Suprapubic skin (tissue), 4 donors: ENCODE data around the gene GLS2. TPM values are rescaled to one million over a fixed set of nuclear protein-coding genes. Genes with fewer than 3 reads are reported as not detected.

Source experiments
- DNase-seq, 2 donors: peaks; one replicate each; pipeline ENCODE4 v3.0.0-alpha.2; 2019; ENCODE audit warnings: low spot score in 2 of 2
- H3K27ac ChIP-seq: fragments of 200-600 bp; sonication (generic); one replicate; pipeline ENCODE4 v1.5.1; 2019
- H3K27me3 ChIP-seq: fragments of 200-600 bp; sonication (generic); one replicate; pipeline ENCODE4 v1.5.1; 2019
- H3K36me3 ChIP-seq: fragments of 200-600 bp; sonication (generic); one replicate; pipeline ENCODE4 v1.5.1; 2019
- H3K4me1 ChIP-seq: fragments of 200-600 bp; sonication (generic); one replicate; pipeline ENCODE4 v1.5.1; 2019
- H3K4me3 ChIP-seq: fragments of 200-600 bp; sonication (generic); one replicate; pipeline ENCODE4 v1.5.1; 2019; ENCODE audit warnings: mild to moderate bottlenecking
- H3K9me3 ChIP-seq: fragments of 200-600 bp; sonication (generic); one replicate; pipeline ENCODE4 v1.5.1; 2019
- EP300 ChIP-seq: sonication (generic); formaldehyde crosslinking; IDR thresholded peaks from one replicate; pipeline ENCODE4 v1.6.1; 2017; ENCODE audit warnings: antibody characterized with exemption
- POLR2A ChIP-seq, 2 donors: fragments of 450-650 bp; IDR thresholded peaks; one replicate each; pipeline ENCODE4 v1.6.1; 2017; ENCODE audit warnings: antibody characterized with exemption in 2 of 2, mild to moderate bottlenecking in 2 of 2, moderate library complexity in 2 of 2
- POLR2AphosphoS5 ChIP-seq, 3 donors: sonication (generic); formaldehyde crosslinking; IDR thresholded peaks; one replicate each; pipeline ENCODE4 v1.6.1; 2017; ENCODE audit warnings: antibody characterized with exemption in 3 of 3
- WGBS: methylation state at CpG from one replicate; pipeline ENCODE4 v1.1.5; 2018; 5-methylcytosine and 5-hydroxymethylcytosine counted together
- total RNA-seq, 4 donors: library from RNA; depleted of rRNA; stranded (reverse); fragments of >200 nt; gene quantifications; one replicate each; pipeline ENCODE4 v1.1.0, GENCODE V29; 2016
- TF ChIP-seq, protein P1 (sequence below), 2 donors: fragments of 200-600 bp in 1 of 2; fragments of 450-650 bp in 1 of 2; sonication (generic) in 1 of 2; IDR thresholded peaks; one replicate each; pipeline ENCODE4 v1.5.1; 2016 to 2019; ENCODE audit warnings: antibody characterized with exemption in 2 of 2, mild to moderate bottlenecking in 1 of 2, moderate library complexity in 1 of 2

Gene GLS2
- total RNA-seq, 4 donors from 2014 or later, result 7.9 to 23.9 (median 10.5) TPM

DNA sequence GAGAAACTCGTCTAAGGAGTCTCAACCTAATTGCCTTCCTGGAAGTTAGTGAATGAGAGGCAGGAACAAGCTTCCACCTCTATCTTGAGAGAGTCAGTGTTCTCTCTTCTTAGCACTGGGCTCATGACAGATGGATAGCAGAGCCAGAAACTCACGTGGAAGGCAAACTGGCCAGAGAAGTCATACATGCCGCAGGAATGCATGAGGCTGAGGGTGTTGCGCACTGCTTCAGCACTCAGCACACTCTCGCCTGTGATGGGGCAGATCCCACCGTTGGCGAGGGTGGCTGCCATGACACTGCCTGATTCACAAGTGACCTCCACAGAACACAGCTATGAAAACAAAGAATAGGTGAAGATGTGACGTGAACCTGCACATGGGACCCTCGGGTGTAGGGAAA is 13.6 kb downstream of the GLS2 start:
- no peak overlapping the region for H3K27ac ChIP-seq
- no peaks in the 10 kb centered on the region for H3K27me3 ChIP-seq
- H3K4me1 ChIP-seq, result peaks cover 8% of the 10 kb centered on the region
- H3K36me3 ChIP-seq, result peaks cover 6% of the 10 kb centered on the region
- no peaks in the 10 kb centered on the region for H3K9me3 ChIP-seq
- TF ChIP-seq EP300 (no peak), POLR2A (IDR thresholded peaks at IDR 0.05) (no peak), POLR2AphosphoS5 (IDR thresholded peaks at IDR 0.05) (no peak)
- TF ChIP-seq, protein P1, sequence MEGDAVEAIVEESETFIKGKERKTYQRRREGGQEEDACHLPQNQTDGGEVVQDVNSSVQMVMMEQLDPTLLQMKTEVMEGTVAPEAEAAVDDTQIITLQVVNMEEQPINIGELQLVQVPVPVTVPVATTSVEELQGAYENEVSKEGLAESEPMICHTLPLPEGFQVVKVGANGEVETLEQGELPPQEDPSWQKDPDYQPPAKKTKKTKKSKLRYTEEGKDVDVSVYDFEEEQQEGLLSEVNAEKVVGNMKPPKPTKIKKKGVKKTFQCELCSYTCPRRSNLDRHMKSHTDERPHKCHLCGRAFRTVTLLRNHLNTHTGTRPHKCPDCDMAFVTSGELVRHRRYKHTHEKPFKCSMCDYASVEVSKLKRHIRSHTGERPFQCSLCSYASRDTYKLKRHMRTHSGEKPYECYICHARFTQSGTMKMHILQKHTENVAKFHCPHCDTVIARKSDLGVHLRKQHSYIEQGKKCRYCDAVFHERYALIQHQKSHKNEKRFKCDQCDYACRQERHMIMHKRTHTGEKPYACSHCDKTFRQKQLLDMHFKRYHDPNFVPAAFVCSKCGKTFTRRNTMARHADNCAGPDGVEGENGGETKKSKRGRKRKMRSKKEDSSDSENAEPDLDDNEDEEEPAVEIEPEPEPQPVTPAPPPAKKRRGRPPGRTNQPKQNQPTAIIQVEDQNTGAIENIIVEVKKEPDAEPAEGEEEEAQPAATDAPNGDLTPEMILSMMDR (IDR thresholded peaks at IDR 0.05), result no peak
- 94% methylated on average over 9 of the region's 9 CpGs for WGBS
- no peak overlapping the region for H3K4me3 ChIP-seq
- DNase-seq, result no peak

GRCh38 chr12:56469007-56469930 is 18.7 kb downstream of the GLS2 start:
- DNase-seq, result peak in 1 of 2 donors; percentile 67

GRCh38 chr12:56468216-56469006 is 19.6 kb downstream of the GLS2 start, which contains the start of gene SPRYD4:
Gene SPRYD4, plus strand, starts transcription at chr12:56468578. Its CDS starts 14 bp downstream, at chr12:56468592.
- H3K36me3 ChIP-seq, result peaks cover 6% of the 10 kb centered on the region
- H3K4me1 ChIP-seq, result peaks cover 26% of the 10 kb centered on the region
- DNase-seq, result peak; percentile 95 to 98
- under 1% methylated on average over 30 of the region's 43 CpGs for WGBS
- peak within 1 kb of the TSS; percentile 74 for H3K4me3 ChIP-seq
- TF ChIP-seq EP300 (no peak), POLR2A (IDR thresholded peaks at IDR 0.05) (peak; percentile 53 to 81), POLR2AphosphoS5 (IDR thresholded peaks at IDR 0.05) (peak; percentile 80 to 95 (median 94))
- TF ChIP-seq, protein P1 (IDR thresholded peaks at IDR 0.05), result peak in 1 of 2 donors; percentile 8
- peak within 1 kb of the TSS; percentile 88 for H3K27ac ChIP-seq
- H3K27me3 ChIP-seq, result no peaks in the 10 kb centered on the region
- H3K9me3 ChIP-seq, result no peaks in the 10 kb centered on the region

More at GRCh38 chr12:56469007-56469930, 18.7 kb downstream of the GLS2 start:
- Histone ChIP-seq H3K4me3 (peak overlapping the region; percentile 74), H3K27me3 (no peaks in the 10 kb centered on the region), H3K4me1 (peaks cover 21% of the 10 kb centered on the region), H3K9me3 (no peaks in the 10 kb centered on the region), H3K36me3 (peaks cover 6% of the 10 kb centered on the region), H3K27ac (peak overlapping the region; percentile 88)
- 40% methylated on average over 19 of the region's 19 CpGs for WGBS
- TF ChIP-seq POLR2AphosphoS5 (IDR thresholded peaks at IDR 0.05), result no peak
- TF ChIP-seq, protein P1 (IDR thresholded peaks at IDR 0.05), result no peak
- TF ChIP-seq POLR2A (IDR thresholded peaks at IDR 0.05), result no peak
- no peak for TF ChIP-seq EP300

GRCh38 chr12:56462565-56462964 is 25.4 kb downstream of the GLS2 start:
- Histone ChIP-seq H3K27ac (no peak overlapping the region), H3K27me3 (no peaks in the 10 kb centered on the region), H3K36me3 (no peaks in the 10 kb centered on the region), H3K4me3 (no peak overlapping the region), H3K9me3 (no peaks in the 10 kb centered on the region), H3K4me1 (peaks cover 6% of the 10 kb centered on the region)
- TF ChIP-seq POLR2A (IDR thresholded peaks at IDR 0.05) (no peak), POLR2AphosphoS5 (IDR thresholded peaks at IDR 0.05) (no peak), EP300 (no peak)
- TF ChIP-seq, protein P1 (IDR thresholded peaks at IDR 0.05), result no peak
- DNase-seq, result no peak
